OCI-LY7 (cell line): Measurements from ENCODE around the gene ZNF438. TPM values are rescaled to one million over a fixed set of nuclear protein-coding genes. Genes with fewer than 3 reads are reported as not detected.

Source experiments
- BruUV-seq: library from RNA; stranded (reverse); fragments of 400-500 nt; replicated peaks from 2 replicates; lab custom pipeline; 2021; lab: Mats Ljungman, UMichigan
- CTCF ChIA-PET: fragments of 300-600 bp; sonication (Branson Sonifier 250); formaldehyde crosslinking; loops from one replicate; lab custom pipeline; 2022; ENCODE audit warnings: antibody characterized with exemption; ENCODE audit not compliant: unreplicated experiment; lab: Charles Lee
- POLR2A ChIA-PET: fragments of 300-600 bp; sonication (Branson Sonifier 250); formaldehyde crosslinking; loops from one replicate; lab custom pipeline; 2022; ENCODE audit warnings: antibody characterized with exemption; lab: Charles Lee
- DNase-seq: peaks from one replicate; pipeline ENCODE4 v3.0.0-alpha.2; 2015; ENCODE audit warnings: low spot score
- H2AFZ ChIP-seq: fragments of 200-600 bp; sonication (generic), shearing (Covaris generic); 2 replicates; pipeline ENCODE4 v1.6.1; 2014; ENCODE audit warnings: mild to moderate bottlenecking, antibody characterized with exemption, low read length, moderate library complexity
- H3K27ac ChIP-seq: fragments of 200-600 bp; sonication (generic); 2 replicates; pipeline ENCODE4 v1.5.1; 2014; ENCODE audit warnings: mixed run types, low read depth, mild to moderate bottlenecking, moderate library complexity, low read length, inconsistent platforms; ENCODE audit not compliant: poor library complexity, severe bottlenecking
- H3K36me3 ChIP-seq: fragments of 200-600 bp; sonication (generic); 2 replicates; pipeline ENCODE4 v1.6.1; 2014; ENCODE audit warnings: mild to moderate bottlenecking, antibody characterized with exemption, low read length, moderate library complexity, mixed read lengths; ENCODE audit not compliant: insufficient read depth
- H3K4me1 ChIP-seq: fragments of 200-600 bp; sonication (generic); 2 replicates; pipeline ENCODE4 v1.5.1; 2014; ENCODE audit warnings: mild to moderate bottlenecking, low read length; ENCODE audit not compliant: insufficient read depth, poor library complexity, severe bottlenecking
- H3K4me2 ChIP-seq: fragments of 200-600 bp; sonication (generic); 2 replicates; pipeline ENCODE4 v1.6.1; 2014; ENCODE audit warnings: mild to moderate bottlenecking, low read length
- H3K4me3 ChIP-seq: fragments of 200-600 bp; sonication (generic); 2 replicates; pipeline ENCODE4 v1.5.1; 2014; ENCODE audit warnings: mild to moderate bottlenecking, low read depth, low read length; ENCODE audit not compliant: poor library complexity, severe bottlenecking
- H3K79me2 ChIP-seq: fragments of 200-600 bp; sonication (generic); 2 replicates; pipeline ENCODE4 v1.6.1; 2016; ENCODE audit warnings: low read depth, mild to moderate bottlenecking, low read length, moderate library complexity, mixed read lengths; ENCODE audit not compliant: insufficient read depth
- H3K9me2 ChIP-seq: fragments of 200-600 bp; sonication (generic); 2 replicates; pipeline ENCODE4 v1.6.1; 2016; ENCODE audit warnings: mild to moderate bottlenecking, low read length, mixed read lengths; ENCODE audit not compliant: insufficient read depth
- H3K9me3 ChIP-seq: fragments of 200-600 bp; sonication (generic); 2 replicates; pipeline ENCODE4 v1.6.1; 2014; ENCODE audit warnings: mild to moderate bottlenecking, mixed run types, low read length, mixed read lengths
- H4K20me1 ChIP-seq: fragments of 200-600 bp; sonication (generic); 2 replicates; pipeline ENCODE4 v1.6.1; 2014; ENCODE audit warnings: mild to moderate bottlenecking, antibody characterized with exemption, low read length, moderate library complexity, mixed read lengths; ENCODE audit not compliant: insufficient read depth
- CTCF ChIP-seq: fragments of 200-600 bp; sonication (generic); conservative IDR thresholded peaks from 2 replicates; pipeline ENCODE4 v1.5.1; 2014; ENCODE audit warnings: mild to moderate bottlenecking, antibody characterized with exemption, low read length, moderate library complexity, mixed read lengths
- EZH2phosphoT487 ChIP-seq: fragments of 200-600 bp; sonication (generic); IDR thresholded peaks from 2 replicates; pipeline ENCODE4 v1.6.1; 2018; ENCODE audit warnings: low read depth, borderline replicate concordance, mild to moderate bottlenecking, mixed run types, antibody characterized with exemption, low read length, moderate library complexity, mixed read lengths
- intact Hi-C: fragments of 100-400 bp; cut with micrococcal nuclease; formaldehyde crosslinking; loops from one replicate; pipeline ENCODE4 v1.10.0; 2022; ENCODE audit not compliant: unreplicated experiment
- total RNA-seq, 2 experiments: library from RNA; depleted of rRNA in 1 of 2; stranded (reverse); fragments of >200 nt in 1 of 2; shearing (Covaris generic) in 1 of 2; gene quantifications; 2 replicates each; pipeline ENCODE4 v1.2.3, GENCODE V29; 2014 to 2022

ZNF438 gene
- total RNA-seq, 2 experiments from 2014 or later, result 2.0 to 2.5 TPM

GRCh38 chr10:31004611-31005193, 27.0 kb downstream of the ZNF438 start:
- H3K4me1 ChIP-seq, result no peaks in the 10 kb centered on the region
- CTCF ChIA-PET, result no interaction called here
- no peaks in the 10 kb centered on the region for H4K20me1 ChIP-seq
- no TSS peak for BruUV-seq
- no peak overlapping the region for H3K4me2 ChIP-seq
- H3K36me3 ChIP-seq, result no peaks in the 10 kb centered on the region
- no peaks in the 10 kb centered on the region for H3K9me2 ChIP-seq
- H3K27ac ChIP-seq, result no peak overlapping the region
- TF ChIP-seq EZH2phosphoT487 (no peak), CTCF (no peak)
- POLR2A ChIA-PET, result no interaction called here
- H2AFZ ChIP-seq, result no peak overlapping the region
- no peak overlapping the region for H3K4me3 ChIP-seq
- H3K9me3 ChIP-seq, result no peaks in the 10 kb centered on the region
- no peaks in the 10 kb centered on the region for H3K79me2 ChIP-seq
- no peak for DNase-seq
- intact Hi-C loops, result no loop called here

- no peak overlapping the region for H3K4me3 ChIP-seq
- no peaks in the 10 kb centered on the region for H3K9me3 ChIP-seq
- no peaks in the 10 kb centered on the region for H4K20me1 ChIP-seq
- H3K4me2 ChIP-seq, result no peak overlapping the region
- no peak overlapping the region for H3K27ac ChIP-seq
- no peaks in the 10 kb centered on the region for H3K4me1 ChIP-seq
- no peak overlapping the region for H2AFZ ChIP-seq
- intact Hi-C loops, result no loop called here
- H3K79me2 ChIP-seq, result no peaks in the 10 kb centered on the region
- DNase-seq, result no peak
- no TSS peak for BruUV-seq
- H3K36me3 ChIP-seq, result no peaks in the 10 kb centered on the region
- no peaks in the 10 kb centered on the region for H3K9me2 ChIP-seq
- POLR2A ChIA-PET, result no interaction called here
- TF ChIP-seq CTCF (no peak), EZH2phosphoT487 (no peak)
- CTCF ChIA-PET, result no interaction called here
These were observed 29.9 kb downstream of the ZNF438 start for GRCh38 chr10:31001740-31002139.

- no peaks in the 10 kb centered on the region for H3K79me2 ChIP-seq
- H3K4me2 ChIP-seq, result no peak overlapping the region
- BruUV-seq, result no TSS peak
- intact Hi-C loops, result no loop called here
- H3K9me2 ChIP-seq, result no peaks in the 10 kb centered on the region; the same call in 1 of the 2 replicates
- no peak overlapping the region for H3K4me3 ChIP-seq
- ChIA-PET POLR2A (no interaction called here), CTCF (no interaction called here)
- DNase-seq, result no peak
- no peaks in the 10 kb centered on the region for H3K36me3 ChIP-seq
- no peaks in the 10 kb centered on the region for H4K20me1 ChIP-seq
- H3K4me1 ChIP-seq, result no peaks in the 10 kb centered on the region
- no peak overlapping the region for H3K27ac ChIP-seq
- TF ChIP-seq EZH2phosphoT487 (no peak), CTCF (no peak)
- H3K9me3 ChIP-seq, result no peaks in the 10 kb centered on the region
- H2AFZ ChIP-seq, result no peak overlapping the region
These were observed 30.8 kb downstream of the ZNF438 start for GRCh38 chr10:31000867-31001266.
